Myocyte (in vitro differentiated cells): ENCODE measurements around the gene BIVM. TPM values are rescaled to one million over a fixed set of nuclear protein-coding genes. Genes with fewer than 3 reads are reported as not detected.

Source experiments
- DNase-seq: peaks from one replicate; pipeline ENCODE4 v3.0.0-alpha.2; 2012; ENCODE audit warnings: low read depth
- total RNA-seq: library from RNA; depleted of rRNA; stranded (reverse); fragments of >200 nt; gene quantifications from 2 replicates; pipeline ENCODE4 v1.2.3, GENCODE V29; 2014

The BIVM gene
- total RNA-seq, 1 donor from 2014 or later, result 50.8 TPM

DNA sequence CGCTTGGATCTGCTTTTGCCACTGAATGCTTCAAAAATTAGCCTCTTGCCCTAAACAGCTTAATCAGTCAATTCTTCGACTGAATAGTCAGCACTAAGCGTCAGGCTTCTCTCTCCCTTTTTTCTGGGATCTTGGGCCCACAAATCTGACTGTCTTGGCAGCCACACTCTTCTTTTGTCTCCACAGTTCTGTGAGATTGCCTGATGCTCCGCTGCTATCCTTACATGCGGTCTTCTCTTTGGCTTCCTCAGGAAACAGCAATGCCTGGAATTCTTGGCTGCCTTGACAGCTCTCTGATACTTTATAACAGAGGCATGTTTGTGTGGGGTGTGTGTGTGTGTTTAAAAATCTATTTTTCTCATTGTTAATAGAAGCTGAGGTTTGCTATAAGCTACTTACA is 79.6 kb downstream of the BIVM start:
- peak; percentile 68 for DNase-seq

DNA sequence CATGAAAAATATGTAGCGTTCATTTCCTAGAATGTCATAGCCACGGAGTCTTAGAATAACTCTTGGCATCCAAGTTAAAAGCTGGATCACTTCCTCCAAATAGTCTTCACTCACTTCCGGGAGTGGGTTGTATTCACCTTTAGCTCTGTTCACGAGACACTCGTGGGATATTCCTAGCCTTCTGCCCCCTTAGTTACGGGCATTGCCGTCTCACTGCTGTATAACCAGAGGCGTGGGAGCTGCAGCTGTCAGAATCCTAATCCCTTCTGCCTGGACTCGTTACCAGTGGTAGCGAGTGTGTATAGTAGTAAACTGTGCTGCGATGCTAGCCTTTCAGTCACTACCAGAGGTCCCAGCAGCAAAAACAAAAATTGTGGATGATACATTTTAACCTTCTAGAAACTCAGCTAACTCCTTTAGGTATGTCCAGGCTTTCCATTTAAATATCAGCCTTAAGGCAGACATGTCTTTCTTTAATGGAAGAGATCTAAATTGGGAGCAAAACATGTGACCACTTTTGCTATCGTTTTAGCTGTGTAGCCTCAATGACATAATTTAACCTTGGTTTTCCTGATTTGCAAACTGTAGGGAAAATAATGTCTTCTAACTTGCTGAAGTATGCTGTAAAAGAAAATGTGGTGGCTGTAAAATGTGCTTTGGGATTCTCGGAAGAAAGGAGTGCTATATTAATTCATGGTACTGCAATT is 81.0 kb downstream of the BIVM start:
- peak; percentile 76 for DNase-seq

DNA sequence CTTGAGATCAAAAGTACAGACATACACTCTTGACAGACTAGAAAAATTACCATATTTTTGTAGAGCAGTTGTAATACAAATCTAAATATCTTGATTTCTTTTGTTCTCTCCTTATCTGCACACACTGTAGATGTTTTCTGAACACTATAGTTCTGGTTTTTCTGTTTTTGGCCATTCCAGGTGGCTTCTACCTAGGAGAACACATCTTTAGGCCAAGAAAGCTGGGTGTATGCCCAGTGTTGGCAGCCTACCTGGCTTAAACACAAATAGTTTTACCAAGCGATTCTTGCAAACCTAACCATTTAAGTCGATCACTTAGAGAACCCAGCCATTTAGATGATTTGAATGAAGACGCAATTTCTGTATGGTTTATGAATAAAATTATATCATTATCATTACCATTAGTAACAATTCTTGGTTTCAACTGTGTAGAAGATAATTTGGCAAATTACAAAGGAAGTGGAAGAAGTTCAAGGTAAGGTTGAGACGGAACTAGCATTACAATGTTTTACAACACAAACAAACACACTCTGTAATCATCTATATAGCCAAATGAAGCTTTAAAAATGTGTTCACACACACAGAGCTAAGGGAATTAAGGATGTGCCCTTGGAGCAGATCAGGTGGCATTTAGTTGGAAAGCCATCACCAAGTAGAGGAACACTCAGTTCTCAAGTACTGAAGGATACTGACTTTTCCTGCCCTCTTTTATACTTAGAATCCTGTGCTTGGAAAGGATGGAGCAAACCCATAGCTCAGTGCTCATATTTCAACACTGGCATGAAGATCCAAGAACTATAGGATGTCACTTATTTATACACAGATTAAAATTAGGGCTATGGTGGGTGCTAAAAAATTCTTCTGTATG is 83.1 kb downstream of the BIVM start:
- DNase-seq, result no peak

Other genes with a start within 250 kb of the BIVM start
- 49.3 and 54.6 TPM in 2 replicates for gene TPP2, start 202.1 kb upstream of the BIVM start, total RNA-seq
- gene METTL21C, start 104.1 kb upstream of the BIVM start, total RNA-seq, result not detected in 2 replicates
- gene TEX30, start 25.3 kb upstream of the BIVM start, total RNA-seq, result 11.6 and 17.6 TPM in 2 replicates
- 9.3 and 9.7 TPM in 2 replicates for gene POGLUT2, start 143 bp upstream of the BIVM start, total RNA-seq
- 63.0 and 64.9 TPM in 2 replicates for gene ERCC5, start 46.9 kb downstream of the BIVM start, total RNA-seq